Measurements from ENCODE around the gene MARCHF10. TPM values are rescaled to one million over a fixed set of nuclear protein-coding genes. Genes with fewer than 3 reads are reported as not detected.

The MARCHF10 gene
- total RNA-seq, 2 experiments from 2014 or later: not detected

- Histone ChIP-seq H3K27ac (ENCODE audit: low read depth, low read length, poor library complexity, severe bottlenecking) (no peak overlapping the region), H3K9me2 (ENCODE audit: insufficient read depth, low read length) (no peaks in the 10 kb centered on the region), H3K36me3 (ENCODE audit: insufficient read depth, low read length) (no peaks in the 10 kb centered on the region), H3K4me2 (ENCODE audit: low read length) (no peak overlapping the region), H3K79me2 (ENCODE audit: insufficient read depth, low read depth, low read length) (no peaks in the 10 kb centered on the region), H3K9me3 (ENCODE audit: low read length) (no peaks in the 10 kb centered on the region), H3K4me1 (ENCODE audit: insufficient read depth, low read length, poor library complexity, severe bottlenecking) (no peaks in the 10 kb centered on the region), H3K4me3 (ENCODE audit: low read depth, low read length, poor library complexity, severe bottlenecking) (no peak overlapping the region), H2AFZ (ENCODE audit: low read length) (no peak overlapping the region), H4K20me1 (ENCODE audit: insufficient read depth, low read length) (no peaks in the 10 kb centered on the region)
- ChIA-PET CTCF (ENCODE audit: unreplicated experiment) (no interaction called here), POLR2A (no interaction called here)
- intact Hi-C loops (cut with micrococcal nuclease; ENCODE audit: unreplicated experiment): no loop called here
- DNase-seq (ENCODE audit: low spot score): no peak
- BruUV-seq (replicated peaks): no TSS peak
- TF ChIP-seq CTCF (conservative IDR thresholded peaks at IDR 0.05; ENCODE audit: low read length) (no peak), EZH2phosphoT487 (IDR thresholded peaks at IDR 0.05; ENCODE audit: borderline replicate concordance, low read depth, low read length) (no peak)
Observed at GRCh38 chr17:62754631-62755030, 53.5 kb downstream of the MARCHF10 start.

- Histone ChIP-seq H3K4me2 (ENCODE audit: low read length) (no peak overlapping the region), H3K4me3 (ENCODE audit: low read depth, low read length, poor library complexity, severe bottlenecking) (no peak overlapping the region), H3K79me2 (ENCODE audit: insufficient read depth, low read depth, low read length) (no peaks in the 10 kb centered on the region), H2AFZ (ENCODE audit: low read length) (no peak overlapping the region), H3K27ac (ENCODE audit: low read depth, low read length, poor library complexity, severe bottlenecking) (no peak overlapping the region), H3K9me3 (ENCODE audit: low read length) (no peaks in the 10 kb centered on the region), H3K36me3 (ENCODE audit: insufficient read depth, low read length) (no peaks in the 10 kb centered on the region), H3K9me2 (ENCODE audit: insufficient read depth, low read length) (no peaks in the 10 kb centered on the region), H4K20me1 (ENCODE audit: insufficient read depth, low read length) (no peaks in the 10 kb centered on the region), H3K4me1 (ENCODE audit: insufficient read depth, low read length, poor library complexity, severe bottlenecking) (no peaks in the 10 kb centered on the region)
- POLR2A ChIA-PET: no interaction called here
- TF ChIP-seq EZH2phosphoT487 (IDR thresholded peaks at IDR 0.05; ENCODE audit: borderline replicate concordance, low read depth, low read length) (no peak), CTCF (conservative IDR thresholded peaks at IDR 0.05; ENCODE audit: low read length) (no peak)
- DNase-seq (ENCODE audit: low spot score): no peak
- CTCF ChIA-PET (ENCODE audit: unreplicated experiment): no interaction called here
- intact Hi-C loops (cut with micrococcal nuclease; ENCODE audit: unreplicated experiment): no loop called here
- BruUV-seq (replicated peaks): no TSS peak
Observed at GRCh38 chr17:62753562-62753961, 54.6 kb downstream of the MARCHF10 start.

- Histone ChIP-seq H3K4me1 (ENCODE audit: insufficient read depth, low read length, poor library complexity, severe bottlenecking) (no peaks in the 10 kb centered on the region), H4K20me1 (ENCODE audit: insufficient read depth, low read length) (no peaks in the 10 kb centered on the region), H3K4me3 (ENCODE audit: low read depth, low read length, poor library complexity, severe bottlenecking) (no peak overlapping the region), H3K79me2 (ENCODE audit: insufficient read depth, low read depth, low read length) (no peaks in the 10 kb centered on the region), H2AFZ (ENCODE audit: low read length) (no peak overlapping the region), H3K27ac (ENCODE audit: low read depth, low read length, poor library complexity, severe bottlenecking) (no peak overlapping the region), H3K9me2 (ENCODE audit: insufficient read depth, low read length) (no peaks in the 10 kb centered on the region), H3K36me3 (ENCODE audit: insufficient read depth, low read length) (no peaks in the 10 kb centered on the region), H3K9me3 (ENCODE audit: low read length) (no peaks in the 10 kb centered on the region), H3K4me2 (ENCODE audit: low read length) (no peak overlapping the region)
- no TSS peak for BruUV-seq (replicated peaks)
- POLR2A ChIA-PET: no interaction called here
- intact Hi-C loops (cut with micrococcal nuclease; ENCODE audit: unreplicated experiment): no loop called here
- no peak for DNase-seq (ENCODE audit: low spot score)
- CTCF ChIA-PET (ENCODE audit: unreplicated experiment): no interaction called here
- no peak for TF ChIP-seq CTCF (conservative IDR thresholded peaks at IDR 0.05; ENCODE audit: low read length)
- no peak for TF ChIP-seq EZH2phosphoT487 (IDR thresholded peaks at IDR 0.05; ENCODE audit: borderline replicate concordance, low read depth, low read length)
Observed at GRCh38 chr17:62751060-62751691, 56.9 kb downstream of the MARCHF10 start.
